Measurements from ENCODE around the gene B3GALT5.

GRCh38 chr21:39593522-39593921 is 19.2 kb upstream of the B3GALT5 start:
- TF ChIP-seq CTCF (IDR thresholded peaks at IDR 0.05 in 8 of 11, conservative IDR thresholded peaks at IDR 0.05 in 3 of 11) (no peak), POLR2A (IDR thresholded peaks at IDR 0.05) (no peak)

Data from spleen (tissue), 7 donors.